Neural crest cell (in vitro differentiated cells): ENCODE measurements around the gene ARHGDIB. TPM values are rescaled to one million over a fixed set of nuclear protein-coding genes. Genes with fewer than 3 reads are reported as not detected.

Source experiments
- DNase-seq: peaks from one replicate; pipeline ENCODE4 v3.0.0; 2021; ENCODE audit warnings: low read depth, mixed read lengths, low spot score
- H3K27ac Mint-ChIP-seq: one replicate; pipeline ENCODE4 v1.8.0; 2021; ENCODE audit warnings: mild to moderate bottlenecking, mixed read lengths; ENCODE audit not compliant: unreplicated experiment
- H3K27me3 Mint-ChIP-seq: 2 replicates; pipeline ENCODE4 v1.8.0; 2021; ENCODE audit warnings: low read depth, mild to moderate bottlenecking, mixed read lengths
- H3K36me3 Mint-ChIP-seq: 2 replicates; pipeline ENCODE4 v1.8.0; 2021; ENCODE audit warnings: low read depth, mild to moderate bottlenecking, mixed read lengths
- H3K4me1 Mint-ChIP-seq: 2 replicates; pipeline ENCODE4 v1.8.0; 2021; ENCODE audit warnings: mixed read lengths
- H3K4me3 Mint-ChIP-seq: one replicate; pipeline ENCODE4 v1.8.0; 2021; ENCODE audit warnings: mild to moderate bottlenecking, mixed read lengths
- H3K9me3 Mint-ChIP-seq: 2 replicates; pipeline ENCODE4 v1.8.0; 2021; ENCODE audit warnings: mixed read lengths
- total RNA-seq: library from RNA; stranded (reverse); gene quantifications from 2 replicates; pipeline ENCODE4 v1.2.1, GENCODE V29; 2021
- TF ChIP-seq, protein P1 (sequence below): fragments of 200-600 bp; sonication (generic); conservative IDR thresholded peaks from 2 replicates; pipeline ENCODE4 v1.5.0; 2021; ENCODE audit warnings: antibody characterized with exemption, mild to moderate bottlenecking

The ARHGDIB gene
- total RNA-seq, 1 donor from 2014 or later = 1.5 TPM

DNA sequence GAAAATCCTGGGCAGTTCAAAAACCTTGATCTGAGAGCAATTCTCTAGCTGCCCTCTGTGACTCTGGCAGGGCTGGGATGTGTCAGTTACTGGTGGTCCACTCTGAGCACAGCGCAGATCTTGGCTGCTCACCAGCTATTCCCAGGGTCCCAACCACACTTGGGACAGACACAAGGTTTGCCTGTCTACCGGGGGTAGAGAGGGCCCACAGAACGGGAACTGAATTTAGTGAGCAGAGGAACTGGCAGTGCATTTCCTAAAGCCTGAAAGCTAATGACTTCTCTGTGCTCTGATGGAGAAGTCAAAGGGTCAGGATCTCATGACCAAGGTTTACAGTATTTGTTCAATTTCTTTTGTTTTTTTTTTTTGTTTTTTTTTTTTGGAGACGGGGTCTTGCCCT is 14.1 kb upstream of the ARHGDIB start:
- H3K9me3 Mint-ChIP-seq = no peaks in the 10 kb centered on the region
- no peak overlapping the region for H3K4me3 Mint-ChIP-seq
- H3K4me1 Mint-ChIP-seq = peaks cover 5% of the 10 kb centered on the region
- TF ChIP-seq, protein P1, sequence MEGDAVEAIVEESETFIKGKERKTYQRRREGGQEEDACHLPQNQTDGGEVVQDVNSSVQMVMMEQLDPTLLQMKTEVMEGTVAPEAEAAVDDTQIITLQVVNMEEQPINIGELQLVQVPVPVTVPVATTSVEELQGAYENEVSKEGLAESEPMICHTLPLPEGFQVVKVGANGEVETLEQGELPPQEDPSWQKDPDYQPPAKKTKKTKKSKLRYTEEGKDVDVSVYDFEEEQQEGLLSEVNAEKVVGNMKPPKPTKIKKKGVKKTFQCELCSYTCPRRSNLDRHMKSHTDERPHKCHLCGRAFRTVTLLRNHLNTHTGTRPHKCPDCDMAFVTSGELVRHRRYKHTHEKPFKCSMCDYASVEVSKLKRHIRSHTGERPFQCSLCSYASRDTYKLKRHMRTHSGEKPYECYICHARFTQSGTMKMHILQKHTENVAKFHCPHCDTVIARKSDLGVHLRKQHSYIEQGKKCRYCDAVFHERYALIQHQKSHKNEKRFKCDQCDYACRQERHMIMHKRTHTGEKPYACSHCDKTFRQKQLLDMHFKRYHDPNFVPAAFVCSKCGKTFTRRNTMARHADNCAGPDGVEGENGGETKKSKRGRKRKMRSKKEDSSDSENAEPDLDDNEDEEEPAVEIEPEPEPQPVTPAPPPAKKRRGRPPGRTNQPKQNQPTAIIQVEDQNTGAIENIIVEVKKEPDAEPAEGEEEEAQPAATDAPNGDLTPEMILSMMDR = no peak
- no peak for DNase-seq
- H3K27me3 Mint-ChIP-seq = no peaks in the 10 kb centered on the region
- H3K27ac Mint-ChIP-seq = no peak overlapping the region
- no peaks in the 10 kb centered on the region for H3K36me3 Mint-ChIP-seq

DNA sequence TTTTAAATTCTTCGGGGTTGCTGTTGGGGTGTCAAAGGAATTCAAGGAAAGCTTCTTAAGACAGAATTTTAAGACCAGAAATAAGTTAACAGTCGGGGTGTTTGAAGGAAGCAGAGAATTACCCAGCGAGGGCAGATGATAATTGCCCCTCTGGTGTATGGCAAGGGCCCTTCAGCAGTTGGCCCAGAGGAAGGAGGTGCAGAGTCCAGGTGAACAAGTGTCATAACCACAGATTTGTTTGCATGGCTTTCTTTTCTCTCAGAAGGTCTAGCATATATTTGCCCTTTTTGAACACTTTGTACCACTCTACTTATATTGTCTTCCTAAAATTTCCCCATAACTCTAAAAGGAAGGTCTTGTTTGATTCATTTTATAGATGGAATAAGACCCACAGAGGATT is 13.2 kb upstream of the ARHGDIB start:
- TF ChIP-seq, protein P1 = no peak
- H3K4me3 Mint-ChIP-seq = no peak overlapping the region
- peak overlapping the region; percentile 53 for H3K27ac Mint-ChIP-seq
- no peaks in the 10 kb centered on the region for H3K36me3 Mint-ChIP-seq
- no peak for DNase-seq
- no peaks in the 10 kb centered on the region for H3K9me3 Mint-ChIP-seq
- peaks cover 5% of the 10 kb centered on the region for H3K4me1 Mint-ChIP-seq
- H3K27me3 Mint-ChIP-seq = no peaks in the 10 kb centered on the region

DNA sequence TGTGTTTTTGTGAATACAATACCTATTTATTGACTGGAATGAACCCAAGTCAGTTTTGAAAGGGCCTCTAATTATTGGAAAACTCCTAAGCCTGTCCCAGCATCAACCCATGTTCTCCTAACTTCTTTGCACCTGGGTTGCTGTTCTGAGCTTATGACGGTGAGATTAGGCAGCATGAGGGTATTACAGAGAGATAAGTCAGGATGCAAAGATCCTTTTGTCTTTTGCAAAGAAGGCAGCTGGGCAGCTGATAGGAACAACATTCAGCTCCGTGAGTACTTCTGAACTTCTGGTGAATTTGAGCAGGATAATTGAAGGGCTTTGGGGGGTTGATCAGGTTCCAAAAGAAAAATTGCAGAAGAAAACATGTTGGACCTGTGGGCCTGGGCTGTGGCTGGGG is 11.4 kb upstream of the ARHGDIB start, which contains the start of gene PDE6H:
PDE6H (plus strand) TSS at position 227 of the 400 bp plus-strand sequence. CDS start 4,971 bp downstream, outside the sequence.
- Mint-ChIP-seq H3K9me3 (peaks cover 2% of the 10 kb centered on the region), H3K4me1 (no peaks in the 10 kb centered on the region), H3K4me3 (no peak within 1 kb of the TSS), H3K27ac (no peak within 1 kb of the TSS), H3K36me3 (no peaks in the 10 kb centered on the region), H3K27me3 (no peaks in the 10 kb centered on the region)
- TF ChIP-seq, protein P1 = no peak
- no peak for DNase-seq

DNA sequence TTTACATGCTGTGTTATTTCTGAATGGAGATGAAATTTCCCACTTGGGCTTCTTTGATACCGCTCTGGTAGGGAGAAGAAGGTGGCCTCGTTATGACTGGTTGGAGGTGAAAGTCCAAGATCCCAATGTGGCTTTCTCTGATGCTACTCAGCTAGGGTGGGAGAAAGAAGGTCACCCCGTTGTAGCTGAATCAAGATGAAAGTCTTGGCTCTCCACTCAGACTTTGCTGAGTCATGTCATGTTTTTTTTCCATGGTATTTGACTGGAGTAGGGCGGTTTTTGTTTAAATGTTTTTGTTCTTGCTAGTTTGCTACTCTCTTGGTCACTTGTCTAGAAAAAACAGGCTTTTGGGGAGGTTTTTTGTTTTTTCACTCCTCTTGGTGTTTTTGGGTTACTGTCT is 9.1 kb upstream of the ARHGDIB start:
- H3K4me3 Mint-ChIP-seq = no peak overlapping the region
- no peaks in the 10 kb centered on the region for H3K4me1 Mint-ChIP-seq
- H3K27me3 Mint-ChIP-seq = no peaks in the 10 kb centered on the region
- TF ChIP-seq, protein P1 = no peak
- no peak overlapping the region for H3K27ac Mint-ChIP-seq
- DNase-seq = no peak
- H3K36me3 Mint-ChIP-seq = no peaks in the 10 kb centered on the region
- peaks cover 2% of the 10 kb centered on the region for H3K9me3 Mint-ChIP-seq

DNA sequence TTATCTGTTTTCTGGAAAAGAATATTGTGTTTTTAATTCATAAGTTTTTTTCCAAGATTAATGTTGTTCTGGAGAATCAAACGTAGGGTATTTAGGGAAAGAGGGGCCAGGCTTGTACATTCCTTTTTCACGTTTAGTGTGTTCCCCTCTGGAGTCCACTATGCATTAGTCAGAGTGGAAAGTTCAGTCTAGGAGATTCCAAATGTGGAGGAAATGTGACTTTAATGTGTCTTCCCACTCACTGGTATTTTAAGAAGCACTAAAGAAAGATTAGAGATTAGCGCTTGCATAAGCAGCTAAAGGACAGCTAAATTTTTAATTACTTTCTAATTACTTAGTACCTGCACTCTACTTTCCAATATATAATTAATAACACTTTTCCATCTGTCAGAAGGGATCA is 7.1 kb upstream of the ARHGDIB start:
- Mint-ChIP-seq H3K4me3 (no peak overlapping the region), H3K36me3 (no peaks in the 10 kb centered on the region), H3K27me3 (no peaks in the 10 kb centered on the region), H3K4me1 (no peaks in the 10 kb centered on the region), H3K9me3 (peaks cover 2% of the 10 kb centered on the region), H3K27ac (no peak overlapping the region)
- DNase-seq = no peak
- TF ChIP-seq, protein P1 = no peak

DNA sequence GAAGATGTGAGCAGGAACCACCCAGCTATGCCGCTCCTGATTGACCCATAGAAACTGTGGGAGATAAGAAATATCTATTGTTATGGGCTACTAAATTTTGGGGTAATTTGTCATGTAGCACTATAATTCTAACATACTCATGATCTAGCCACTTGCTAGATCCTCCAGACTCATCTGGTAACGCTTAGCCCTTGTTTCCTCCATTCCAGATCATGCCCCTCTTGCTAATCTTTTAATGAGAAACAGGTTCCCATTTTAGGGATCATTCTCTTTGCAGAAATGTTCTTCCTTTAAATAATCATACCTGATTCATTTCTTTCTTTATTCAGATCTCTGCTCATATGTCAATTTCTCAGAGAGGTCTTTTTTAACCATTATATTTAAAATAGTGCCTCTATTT is 3.8 kb upstream of the ARHGDIB start:
- no peaks in the 10 kb centered on the region for H3K4me1 Mint-ChIP-seq
- peaks cover 2% of the 10 kb centered on the region for H3K9me3 Mint-ChIP-seq
- no peak overlapping the region for H3K27ac Mint-ChIP-seq
- no peaks in the 10 kb centered on the region for H3K27me3 Mint-ChIP-seq
- TF ChIP-seq, protein P1 = no peak
- H3K36me3 Mint-ChIP-seq = no peaks in the 10 kb centered on the region
- no peak overlapping the region for H3K4me3 Mint-ChIP-seq
- no peak for DNase-seq
